ENCODE measurements around the gene TMEM40.

DNA sequence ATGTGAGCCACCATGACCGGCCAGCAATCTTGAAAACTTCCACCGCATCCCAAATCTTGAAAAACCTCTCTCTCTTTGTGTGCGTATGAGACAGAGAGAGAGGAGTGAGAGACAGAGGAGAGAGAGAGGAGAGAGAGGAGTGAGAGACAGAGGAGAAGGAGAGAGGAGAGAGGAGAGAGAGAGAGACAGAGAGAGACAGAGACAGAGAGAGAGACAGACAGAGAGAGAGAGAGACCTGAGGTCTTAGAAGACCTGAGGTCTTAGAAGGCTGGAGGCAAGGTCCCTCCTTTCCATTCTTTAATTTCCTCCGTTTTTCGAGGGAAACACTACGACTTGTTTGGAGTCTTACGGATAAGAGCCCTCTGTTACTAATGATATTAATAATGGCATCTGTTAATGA is 39.5 kb downstream of the TMEM40 start:
- TF ChIP-seq, protein P1, sequence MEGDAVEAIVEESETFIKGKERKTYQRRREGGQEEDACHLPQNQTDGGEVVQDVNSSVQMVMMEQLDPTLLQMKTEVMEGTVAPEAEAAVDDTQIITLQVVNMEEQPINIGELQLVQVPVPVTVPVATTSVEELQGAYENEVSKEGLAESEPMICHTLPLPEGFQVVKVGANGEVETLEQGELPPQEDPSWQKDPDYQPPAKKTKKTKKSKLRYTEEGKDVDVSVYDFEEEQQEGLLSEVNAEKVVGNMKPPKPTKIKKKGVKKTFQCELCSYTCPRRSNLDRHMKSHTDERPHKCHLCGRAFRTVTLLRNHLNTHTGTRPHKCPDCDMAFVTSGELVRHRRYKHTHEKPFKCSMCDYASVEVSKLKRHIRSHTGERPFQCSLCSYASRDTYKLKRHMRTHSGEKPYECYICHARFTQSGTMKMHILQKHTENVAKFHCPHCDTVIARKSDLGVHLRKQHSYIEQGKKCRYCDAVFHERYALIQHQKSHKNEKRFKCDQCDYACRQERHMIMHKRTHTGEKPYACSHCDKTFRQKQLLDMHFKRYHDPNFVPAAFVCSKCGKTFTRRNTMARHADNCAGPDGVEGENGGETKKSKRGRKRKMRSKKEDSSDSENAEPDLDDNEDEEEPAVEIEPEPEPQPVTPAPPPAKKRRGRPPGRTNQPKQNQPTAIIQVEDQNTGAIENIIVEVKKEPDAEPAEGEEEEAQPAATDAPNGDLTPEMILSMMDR (conservative IDR thresholded peaks at IDR 0.05; ENCODE audit: low read depth in 2 of 2), result no peak
- TF ChIP-seq POLR2AphosphoS5 (IDR thresholded peaks at IDR 0.05; ENCODE audit: low read depth), result no peak
- TF ChIP-seq JUNB (IDR thresholded peaks at IDR 0.05; ENCODE audit: unreplicated experiment), result no peak
- TF ChIP-seq, protein P2, sequence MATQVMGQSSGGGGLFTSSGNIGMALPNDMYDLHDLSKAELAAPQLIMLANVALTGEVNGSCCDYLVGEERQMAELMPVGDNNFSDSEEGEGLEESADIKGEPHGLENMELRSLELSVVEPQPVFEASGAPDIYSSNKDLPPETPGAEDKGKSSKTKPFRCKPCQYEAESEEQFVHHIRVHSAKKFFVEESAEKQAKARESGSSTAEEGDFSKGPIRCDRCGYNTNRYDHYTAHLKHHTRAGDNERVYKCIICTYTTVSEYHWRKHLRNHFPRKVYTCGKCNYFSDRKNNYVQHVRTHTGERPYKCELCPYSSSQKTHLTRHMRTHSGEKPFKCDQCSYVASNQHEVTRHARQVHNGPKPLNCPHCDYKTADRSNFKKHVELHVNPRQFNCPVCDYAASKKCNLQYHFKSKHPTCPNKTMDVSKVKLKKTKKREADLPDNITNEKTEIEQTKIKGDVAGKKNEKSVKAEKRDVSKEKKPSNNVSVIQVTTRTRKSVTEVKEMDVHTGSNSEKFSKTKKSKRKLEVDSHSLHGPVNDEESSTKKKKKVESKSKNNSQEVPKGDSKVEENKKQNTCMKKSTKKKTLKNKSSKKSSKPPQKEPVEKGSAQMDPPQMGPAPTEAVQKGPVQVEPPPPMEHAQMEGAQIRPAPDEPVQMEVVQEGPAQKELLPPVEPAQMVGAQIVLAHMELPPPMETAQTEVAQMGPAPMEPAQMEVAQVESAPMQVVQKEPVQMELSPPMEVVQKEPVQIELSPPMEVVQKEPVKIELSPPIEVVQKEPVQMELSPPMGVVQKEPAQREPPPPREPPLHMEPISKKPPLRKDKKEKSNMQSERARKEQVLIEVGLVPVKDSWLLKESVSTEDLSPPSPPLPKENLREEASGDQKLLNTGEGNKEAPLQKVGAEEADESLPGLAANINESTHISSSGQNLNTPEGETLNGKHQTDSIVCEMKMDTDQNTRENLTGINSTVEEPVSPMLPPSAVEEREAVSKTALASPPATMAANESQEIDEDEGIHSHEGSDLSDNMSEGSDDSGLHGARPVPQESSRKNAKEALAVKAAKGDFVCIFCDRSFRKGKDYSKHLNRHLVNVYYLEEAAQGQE (IDR thresholded peaks at IDR 0.05; ENCODE audit: unreplicated experiment), result no peak
- TF ChIP-seq EZH2 (IDR thresholded peaks at IDR 0.05; ENCODE audit: low read depth, unreplicated experiment), result no peak
- TF ChIP-seq EZH2phosphoT487 (IDR thresholded peaks at IDR 0.05; ENCODE audit: unreplicated experiment), result no peak
- TF ChIP-seq, protein P3, sequence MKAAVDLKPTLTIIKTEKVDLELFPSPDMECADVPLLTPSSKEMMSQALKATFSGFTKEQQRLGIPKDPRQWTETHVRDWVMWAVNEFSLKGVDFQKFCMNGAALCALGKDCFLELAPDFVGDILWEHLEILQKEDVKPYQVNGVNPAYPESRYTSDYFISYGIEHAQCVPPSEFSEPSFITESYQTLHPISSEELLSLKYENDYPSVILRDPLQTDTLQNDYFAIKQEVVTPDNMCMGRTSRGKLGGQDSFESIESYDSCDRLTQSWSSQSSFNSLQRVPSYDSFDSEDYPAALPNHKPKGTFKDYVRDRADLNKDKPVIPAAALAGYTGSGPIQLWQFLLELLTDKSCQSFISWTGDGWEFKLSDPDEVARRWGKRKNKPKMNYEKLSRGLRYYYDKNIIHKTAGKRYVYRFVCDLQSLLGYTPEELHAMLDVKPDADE (IDR thresholded peaks at IDR 0.05), result no peak
- TF ChIP-seq CREB1 (CRISPR knock-in tag; IDR thresholded peaks at IDR 0.05; ENCODE audit: low read depth), result no peak
- TF ChIP-seq NANOG (IDR thresholded peaks at IDR 0.05; ENCODE audit: borderline replicate concordance), result no peak
- no peak for TF ChIP-seq ZNF331 (CRISPR knock-in tag; IDR thresholded peaks at IDR 0.05; ENCODE audit: low read depth)

Data from GM23338 (cell line).